Measurements from ENCODE around the gene GOLGB1. TPM values are rescaled to one million over a fixed set of nuclear protein-coding genes. Genes with fewer than 3 reads are reported as not detected.
A peak's percentile ranks its signal among the peaks of the same experiment; 100 is the strongest.
"Not testable (repeated sequence)": the region's sequence is repeated elsewhere in the genome, so short reads cannot be mapped to it uniquely, and the experiment has no call there.

GOLGB1 gene
- total RNA-seq, 2 experiments from 2014 or later, result 19.0 to 19.5 TPM

- Mint-ChIP-seq H3K36me3 (ENCODE audit: low read depth) (no peaks in the 10 kb centered on the region), H3K27me3 (no peaks in the 10 kb centered on the region), H3K9me3 (ENCODE audit: low read depth) (no peaks in the 10 kb centered on the region), H3K27ac (no peak overlapping the region), H3K4me1 (no peaks in the 10 kb centered on the region), H3K4me3 (no peak overlapping the region)
- CTCF ChIA-PET, result interaction anchor here (0.6 kb wide), 1 partner anchor 319 kb away, joined by 3 read pairs; no protein-coding TSS in a partner anchor
- intact Hi-C loops (cut with DNase I, micrococcal nuclease), result no loop called here
- ATAC-seq (no peak), DNase-seq (no peak)
- POLR2A ChIA-PET, result no interaction called here
Observed at GRCh38 chr3:121758727-121759450, 9.3 kb upstream of the GOLGB1 start.

GRCh38 chr3:121757812-121758545, 8.4 kb upstream of the GOLGB1 start:
- ATAC-seq (no peak), DNase-seq (no peak)
- H3K4me1 Mint-ChIP-seq, result no peaks in the 10 kb centered on the region
- H3K27ac Mint-ChIP-seq, result no peak overlapping the region
- no peaks in the 10 kb centered on the region for H3K36me3 Mint-ChIP-seq (ENCODE audit: low read depth)
- ChIA-PET POLR2A (no interaction called here), CTCF (interaction anchor here (0.6 kb wide), 1 partner anchor 320 kb away, joined by 3 read pairs; no protein-coding TSS in a partner anchor)
- intact Hi-C loops (cut with DNase I, micrococcal nuclease), result no loop called here
- H3K4me3 Mint-ChIP-seq, result no peak overlapping the region
- no peaks in the 10 kb centered on the region for H3K27me3 Mint-ChIP-seq
- no peaks in the 10 kb centered on the region for H3K9me3 Mint-ChIP-seq (ENCODE audit: low read depth)

DNA sequence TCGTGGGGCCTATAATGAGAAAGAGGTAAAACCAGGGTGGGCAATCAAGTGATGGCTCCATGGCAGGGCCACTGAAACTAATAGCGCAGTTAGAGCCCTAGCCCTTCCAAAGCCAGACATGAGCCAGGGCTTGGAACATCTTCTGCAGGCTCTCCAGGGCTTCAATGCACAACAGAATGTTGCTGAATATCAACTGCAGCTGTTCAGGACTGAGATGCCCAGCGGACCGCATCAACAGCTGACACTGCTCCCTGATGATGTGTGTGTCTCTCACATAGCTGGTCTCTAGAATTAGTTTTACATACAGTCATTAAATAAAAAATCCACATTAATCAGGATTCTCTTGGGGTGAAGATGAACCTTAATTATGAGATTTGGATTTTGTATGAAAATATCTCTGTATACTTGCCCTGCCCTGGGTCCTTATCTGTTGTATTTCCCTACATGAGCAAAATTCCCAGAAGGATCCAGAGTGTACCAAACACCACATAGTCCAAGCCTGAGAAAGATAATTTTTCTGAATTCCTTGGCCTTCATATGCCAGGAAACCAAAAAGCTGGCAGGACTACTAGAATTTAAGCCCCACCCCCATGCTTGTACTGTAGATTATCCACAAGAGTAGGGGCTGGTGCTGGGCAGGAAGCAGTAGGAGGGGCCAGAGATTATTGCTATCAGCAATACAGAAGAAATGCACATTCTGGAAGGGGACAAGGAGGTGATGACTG, 7.7 kb upstream of the GOLGB1 start:
- ATAC-seq, result no peak
- Mint-ChIP-seq H3K27ac (no peak overlapping the region), H3K27me3 (no peaks in the 10 kb centered on the region), H3K36me3 (ENCODE audit: low read depth) (no peaks in the 10 kb centered on the region), H3K4me3 (no peak overlapping the region), H3K4me1 (no peaks in the 10 kb centered on the region), H3K9me3 (ENCODE audit: low read depth) (no peaks in the 10 kb centered on the region)
- CTCF ChIA-PET, result no interaction called here
- POLR2A ChIA-PET, result interaction anchor here (0.7 kb wide), 1 partner anchor 102 kb away, joined by 3 read pairs; no protein-coding TSS in a partner anchor
- no peak for DNase-seq
- intact Hi-C loops (cut with DNase I, micrococcal nuclease), result no loop called here

- no peak for ATAC-seq
- no peak overlapping the region for H3K4me3 Mint-ChIP-seq
- H3K36me3 Mint-ChIP-seq (ENCODE audit: low read depth), result no peaks in the 10 kb centered on the region
- H3K4me1 Mint-ChIP-seq, result peaks cover 4% of the 10 kb centered on the region
- POLR2A ChIA-PET, result no interaction called here
- H3K27me3 Mint-ChIP-seq, result no peaks in the 10 kb centered on the region
- H3K9me3 Mint-ChIP-seq (ENCODE audit: low read depth), result no peaks in the 10 kb centered on the region
- no peak overlapping the region for H3K27ac Mint-ChIP-seq
- CTCF ChIA-PET, result no interaction called here
- intact Hi-C loops (cut with DNase I, micrococcal nuclease), result no loop called here
- DNase-seq, result no peak
Observed at GRCh38 chr3:121752772-121753171, 3.2 kb upstream of the GOLGB1 start.

DNA sequence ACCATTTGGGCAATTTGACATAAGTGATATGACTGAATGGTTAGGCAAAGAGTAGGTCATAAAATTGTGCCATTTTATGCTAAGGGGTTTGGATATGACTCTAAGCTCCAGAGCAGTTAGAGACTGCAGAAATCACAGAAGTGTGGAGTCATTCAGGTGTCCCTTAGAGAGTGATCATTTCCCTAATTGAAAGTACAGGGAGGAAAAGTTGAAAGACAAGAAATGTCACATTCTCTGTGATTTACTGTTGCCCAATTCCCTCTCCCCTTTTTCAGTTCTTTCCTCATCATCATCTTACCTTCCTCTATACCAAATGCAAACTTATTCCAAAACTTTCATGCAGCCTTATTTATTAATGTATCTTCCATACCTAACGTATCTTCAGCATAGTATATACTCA, 2.7 kb upstream of the GOLGB1 start:
- Mint-ChIP-seq H3K4me1 (peaks cover 7% of the 10 kb centered on the region), H3K27me3 (no peaks in the 10 kb centered on the region), H3K9me3 (ENCODE audit: low read depth) (no peaks in the 10 kb centered on the region), H3K27ac (no peak overlapping the region), H3K4me3 (no peak overlapping the region), H3K36me3 (ENCODE audit: low read depth) (no peaks in the 10 kb centered on the region)
- CTCF ChIA-PET, result no interaction called here
- intact Hi-C loops (cut with DNase I, micrococcal nuclease), result no loop called here
- ATAC-seq (no peak), DNase-seq (no peak)
- POLR2A ChIA-PET, result no interaction called here

GRCh38 chr3:121750087-121750415, 510 bp upstream of the GOLGB1 start:
- Mint-ChIP-seq H3K27ac (no peak overlapping the region), H3K9me3 (ENCODE audit: low read depth) (no peaks in the 10 kb centered on the region), H3K36me3 (ENCODE audit: low read depth) (no peaks in the 10 kb centered on the region), H3K4me1 (peaks cover 7% of the 10 kb centered on the region), H3K4me3 (no peak overlapping the region), H3K27me3 (no peaks in the 10 kb centered on the region)
- intact Hi-C loops (cut with DNase I, micrococcal nuclease), result no loop called here
- CTCF ChIA-PET, result no interaction called here
- DNase-seq (no peak), ATAC-seq (no peak)
- POLR2A ChIA-PET, result no interaction called here

DNA sequence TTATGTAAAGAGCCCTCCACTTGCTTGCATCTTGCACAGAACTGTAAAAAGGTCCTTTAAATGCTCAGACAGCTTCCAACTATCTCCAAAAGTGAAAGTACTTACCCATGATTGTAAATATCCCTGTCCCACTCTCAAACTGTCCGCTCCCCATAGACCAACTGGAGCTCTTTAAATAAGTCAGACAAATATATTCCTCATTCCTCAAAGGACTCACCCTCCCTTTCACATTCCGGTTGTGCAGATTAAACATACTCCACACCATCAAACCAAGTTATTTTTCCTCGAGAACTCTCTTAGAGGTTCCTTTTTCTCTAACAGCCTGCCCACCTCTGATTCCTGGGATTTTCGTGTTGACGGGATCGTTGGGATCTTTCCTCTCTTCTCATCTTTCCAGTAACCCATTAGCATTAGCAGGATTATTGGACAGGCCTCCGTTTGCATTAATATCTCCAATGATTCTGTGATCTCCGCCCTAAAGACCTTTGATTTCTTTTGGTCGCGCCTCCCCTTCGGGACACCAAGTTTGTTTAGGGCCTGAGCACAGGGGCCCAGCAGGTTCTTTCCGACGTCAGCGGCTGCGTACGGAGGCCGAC, 763 bp downstream of the GOLGB1 start:
- H3K27ac Mint-ChIP-seq, result no peak overlapping the region
- DNase-seq, result peak; percentile 67
- H3K4me3 Mint-ChIP-seq, result no peak overlapping the region
- peak; percentile 17 for ATAC-seq
- no peaks in the 10 kb centered on the region for H3K27me3 Mint-ChIP-seq
- H3K4me1 Mint-ChIP-seq, result peaks cover 10% of the 10 kb centered on the region
- H3K36me3 Mint-ChIP-seq (ENCODE audit: low read depth), result no peaks in the 10 kb centered on the region
- POLR2A ChIA-PET, result interaction anchor here (0.5 kb wide), 1 partner anchor 111 kb away, joined by 3 read pairs; no protein-coding TSS in a partner anchor
- H3K9me3 Mint-ChIP-seq (ENCODE audit: low read depth), result no peaks in the 10 kb centered on the region
- intact Hi-C loops (cut with DNase I, micrococcal nuclease), result loop anchor here (1.0 to 10.0 kb wide), 6 partner anchors 13 to 1654 kb away; partner anchors contain the start of genes EAF2 (in 2 of the 2), HCLS1 (in 2 of the 2), IQCB1 (in 2 of the 2) and GSK3B (in 1 of the 2)
- CTCF ChIA-PET, result interaction anchor here (0.6 to 1.0 kb wide), 2 partner anchors 18 to 202 kb away, joined by 3 to 4 read pairs; no protein-coding TSS in a partner anchor

DNA sequence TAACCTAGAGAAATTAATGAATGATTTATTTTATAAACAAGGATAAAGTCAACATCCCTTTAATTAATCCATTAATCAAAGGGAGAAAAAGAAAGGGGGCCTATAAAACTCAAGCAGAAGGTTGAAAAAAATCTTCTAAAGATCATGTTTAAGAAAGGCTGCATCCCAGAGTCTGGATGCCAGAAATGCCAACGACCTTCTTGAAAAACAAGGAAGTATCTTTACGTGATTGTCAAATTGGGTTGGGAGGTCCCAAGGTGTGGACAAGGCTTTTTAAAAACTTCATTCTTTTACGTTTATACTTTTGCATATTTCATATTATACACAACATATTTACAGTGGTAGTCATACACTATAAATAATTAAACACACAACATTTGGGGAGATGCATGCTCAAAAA, 1.6 kb downstream of the GOLGB1 start:
- peaks cover 4% of the 10 kb centered on the region for H3K36me3 Mint-ChIP-seq (ENCODE audit: low read depth)
- ATAC-seq (no peak), DNase-seq (no peak)
- intact Hi-C loops (cut with DNase I, micrococcal nuclease), result loop anchor here in 1 of 2 experiments (10.0 kb wide), 1 partner anchor 1653 kb away; the partner anchor contains the start of gene GSK3B
- no peaks in the 10 kb centered on the region for H3K9me3 Mint-ChIP-seq (ENCODE audit: low read depth)
- no peak overlapping the region for H3K27ac Mint-ChIP-seq
- CTCF ChIA-PET, result interaction anchor here (0.6 to 1.0 kb wide), 2 partner anchors 17 to 201 kb away, joined by 3 to 4 read pairs; no protein-coding TSS in a partner anchor
- no peak overlapping the region for H3K4me3 Mint-ChIP-seq
- no peaks in the 10 kb centered on the region for H3K27me3 Mint-ChIP-seq
- peaks cover 10% of the 10 kb centered on the region for H3K4me1 Mint-ChIP-seq
- POLR2A ChIA-PET, result no interaction called here

DNA sequence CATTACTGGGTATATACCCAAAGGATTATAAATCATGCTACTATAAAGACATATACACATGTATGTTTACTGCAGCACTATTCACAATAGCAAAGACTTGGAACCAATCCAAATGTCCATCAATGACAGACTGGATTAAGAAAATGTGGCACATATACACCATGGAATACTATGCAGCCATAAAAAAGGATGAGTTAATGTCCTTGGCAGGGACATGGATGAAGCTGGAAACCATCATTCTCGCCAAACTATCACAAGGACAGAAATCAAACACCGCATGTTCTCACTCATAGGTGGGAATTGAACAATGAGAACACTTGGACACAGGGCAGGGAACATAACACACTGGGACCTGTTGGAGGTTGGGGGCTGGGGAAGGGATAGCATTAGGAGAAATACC, 6.4 kb downstream of the GOLGB1 start:
- Mint-ChIP-seq H3K4me1 (peaks cover 27% of the 10 kb centered on the region), H3K36me3 (ENCODE audit: low read depth) (peaks cover 13% of the 10 kb centered on the region)
- H3K27ac Mint-ChIP-seq; H3K4me3 Mint-ChIP-seq; ATAC-seq; H3K9me3 Mint-ChIP-seq (ENCODE audit: low read depth); H3K27me3 Mint-ChIP-seq; DNase-seq; POLR2A ChIA-PET; CTCF ChIA-PET: not testable (repeated sequence)
- intact Hi-C loops (cut with DNase I, micrococcal nuclease), result loop anchor here in 1 of 2 experiments (10.0 kb wide), 1 partner anchor 1648 kb away; the partner anchor contains the start of gene GSK3B

DNA sequence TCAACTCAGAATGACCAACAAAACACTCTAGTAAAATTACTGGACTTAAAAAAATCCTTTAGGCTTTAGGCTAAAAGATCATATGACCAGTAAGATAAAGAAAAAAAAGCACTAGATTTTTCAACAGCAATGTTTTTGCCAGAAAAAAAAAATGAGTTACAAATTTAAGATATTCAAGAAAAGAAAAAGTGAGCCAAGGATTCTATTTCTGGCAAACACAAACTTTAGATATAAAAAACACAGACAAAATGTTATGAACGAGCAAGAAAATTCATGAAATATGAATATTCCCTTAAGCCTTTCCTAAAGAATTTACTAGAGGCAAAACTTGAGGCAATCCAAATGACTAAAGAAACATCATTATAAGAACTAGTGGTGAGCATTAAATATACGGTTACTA, 8.6 kb downstream of the GOLGB1 start:
- ChIA-PET POLR2A (no interaction called here), CTCF (no interaction called here)
- DNase-seq (no peak), ATAC-seq (no peak)
- H3K27ac Mint-ChIP-seq, result no peak overlapping the region
- intact Hi-C loops (cut with DNase I, micrococcal nuclease), result loop anchor here in 1 of 2 experiments (10.0 kb wide), 1 partner anchor 1646 kb away; the partner anchor contains the start of gene GSK3B
- peaks cover 16% of the 10 kb centered on the region for H3K36me3 Mint-ChIP-seq (ENCODE audit: low read depth)
- H3K4me1 Mint-ChIP-seq, result peaks cover 33% of the 10 kb centered on the region
- peaks cover 1% of the 10 kb centered on the region for H3K9me3 Mint-ChIP-seq (ENCODE audit: low read depth)
- H3K27me3 Mint-ChIP-seq, result no peaks in the 10 kb centered on the region
- H3K4me3 Mint-ChIP-seq, result no peak overlapping the region

DNA sequence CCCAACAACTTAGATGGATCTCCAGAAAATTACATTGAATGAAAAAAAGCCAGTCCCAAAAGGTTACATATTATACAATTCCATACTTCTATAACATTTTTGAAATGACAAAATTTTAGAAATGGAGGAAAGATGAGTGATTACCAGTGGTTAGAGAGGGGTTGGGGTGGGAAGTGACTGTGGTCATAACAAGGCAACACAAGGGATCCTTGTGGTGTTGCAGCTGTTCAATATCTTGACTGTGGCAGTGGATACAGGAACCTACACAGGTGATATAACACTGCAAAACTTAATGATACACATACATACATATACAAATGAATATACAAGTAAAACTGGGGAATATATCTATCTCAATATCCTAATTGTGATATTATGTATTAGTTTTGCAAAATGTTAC, 9.6 kb downstream of the GOLGB1 start:
- DNase-seq (peak; percentile 9), ATAC-seq (no peak)
- ChIA-PET POLR2A (no interaction called here), CTCF (no interaction called here)
- peaks cover 1% of the 10 kb centered on the region for H3K9me3 Mint-ChIP-seq (ENCODE audit: low read depth)
- H3K27ac Mint-ChIP-seq, result no peak overlapping the region
- peaks cover 43% of the 10 kb centered on the region for H3K4me1 Mint-ChIP-seq
- intact Hi-C loops (cut with DNase I, micrococcal nuclease), result loop anchor here (5.0 to 10.0 kb wide), 3 partner anchors 88 to 1645 kb away; partner anchors contain the start of gene GSK3B (in 1 of the 2)
- no peaks in the 10 kb centered on the region for H3K27me3 Mint-ChIP-seq
- peaks cover 16% of the 10 kb centered on the region for H3K36me3 Mint-ChIP-seq (ENCODE audit: low read depth)
- no peak overlapping the region for H3K4me3 Mint-ChIP-seq
